Limb (tissue), 2 donors: ENCODE results near the gene LGR6.
"Not testable (repeated sequence)": the region's sequence is repeated elsewhere in the genome, so short reads cannot be mapped to it uniquely, and the experiment has no call there.

Experiments used
- DNase-seq, 2 donors: peaks; one replicate each; pipeline ENCODE4 v3.0.0-alpha.2; 2016; ENCODE audit errors: extremely low spot score in 2 of 2

The LGR6 gene

GRCh38 chr1:202176949-202177927, 16.4 kb upstream of the LGR6 start:
- DNase-seq, result no peak

GRCh38 chr1:202179828-202180750, 13.5 kb upstream of the LGR6 start:
- DNase-seq, result no peak

- DNase-seq, result not testable (repeated sequence)
Measured at GRCh38 chr1:202180751-202181139, 12.9 kb upstream of the LGR6 start.

- DNase-seq, result no peak
Measured at GRCh38 chr1:202181586-202181985, 12.0 kb upstream of the LGR6 start.

DNA sequence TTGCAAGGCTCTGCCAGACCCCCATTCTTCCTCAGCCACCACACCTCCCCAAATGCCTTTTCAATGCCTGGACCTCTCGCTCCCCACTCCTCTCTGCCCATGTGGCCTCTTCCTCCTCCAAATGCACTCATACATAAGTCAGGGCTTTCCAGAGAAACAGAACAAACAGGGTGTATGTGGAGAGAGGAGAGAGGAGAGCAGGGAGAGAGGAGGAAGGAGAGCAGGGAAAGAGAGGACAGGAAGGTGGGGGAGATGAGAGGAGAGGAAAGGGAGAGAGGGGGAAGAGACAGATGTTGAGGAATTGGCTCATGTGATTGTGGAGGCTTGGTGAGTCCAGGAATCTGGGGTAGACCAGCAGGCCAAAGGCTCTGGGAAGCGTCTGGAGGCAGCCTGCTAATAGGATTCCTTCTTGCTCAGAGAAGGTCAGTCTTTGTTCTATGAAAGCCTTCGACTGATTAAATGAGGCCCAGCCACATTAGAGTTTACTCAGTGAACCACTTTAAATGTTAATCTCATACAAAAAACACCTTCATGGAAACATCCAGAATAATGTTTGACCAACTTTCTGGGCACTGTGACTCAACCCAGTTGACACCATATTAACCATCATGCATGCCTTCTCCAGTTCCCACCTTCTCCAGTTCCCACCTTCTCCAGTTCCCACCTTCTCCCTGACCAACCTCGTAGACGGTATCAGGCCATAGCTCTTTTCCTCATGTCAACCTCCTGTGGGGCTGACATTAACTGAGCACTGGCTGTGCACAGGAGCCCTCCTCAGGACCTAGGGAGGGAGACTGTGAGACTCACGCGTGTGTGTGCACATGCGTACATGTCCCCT, 11.3 kb upstream of the LGR6 start:
- DNase-seq, result no peak

- DNase-seq, result peak; percentile 48 to 87
Measured at GRCh38 chr1:202184750-202185460, 8.7 kb upstream of the LGR6 start.

DNA sequence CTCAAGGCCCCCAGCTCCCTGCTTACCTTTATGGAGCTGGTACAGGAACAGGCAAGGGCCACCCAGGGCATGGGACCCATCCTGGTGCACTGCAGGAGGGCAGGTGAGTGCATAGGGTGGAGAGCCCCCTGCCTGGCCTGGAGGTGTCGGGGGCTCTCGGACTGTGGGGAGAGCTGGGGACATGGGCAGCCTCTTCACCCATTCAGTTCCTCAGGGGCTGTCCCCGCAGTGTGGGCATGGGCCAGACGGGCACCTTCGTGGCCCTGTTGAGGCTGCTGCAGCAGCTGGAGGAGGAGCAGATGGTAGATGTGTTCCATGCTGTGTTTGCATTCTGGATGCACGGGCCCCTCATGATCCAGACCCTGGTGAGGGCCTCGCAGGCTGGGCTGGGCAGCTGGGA, 7.3 kb upstream of the LGR6 start:
- DNase-seq, result no peak

DNA sequence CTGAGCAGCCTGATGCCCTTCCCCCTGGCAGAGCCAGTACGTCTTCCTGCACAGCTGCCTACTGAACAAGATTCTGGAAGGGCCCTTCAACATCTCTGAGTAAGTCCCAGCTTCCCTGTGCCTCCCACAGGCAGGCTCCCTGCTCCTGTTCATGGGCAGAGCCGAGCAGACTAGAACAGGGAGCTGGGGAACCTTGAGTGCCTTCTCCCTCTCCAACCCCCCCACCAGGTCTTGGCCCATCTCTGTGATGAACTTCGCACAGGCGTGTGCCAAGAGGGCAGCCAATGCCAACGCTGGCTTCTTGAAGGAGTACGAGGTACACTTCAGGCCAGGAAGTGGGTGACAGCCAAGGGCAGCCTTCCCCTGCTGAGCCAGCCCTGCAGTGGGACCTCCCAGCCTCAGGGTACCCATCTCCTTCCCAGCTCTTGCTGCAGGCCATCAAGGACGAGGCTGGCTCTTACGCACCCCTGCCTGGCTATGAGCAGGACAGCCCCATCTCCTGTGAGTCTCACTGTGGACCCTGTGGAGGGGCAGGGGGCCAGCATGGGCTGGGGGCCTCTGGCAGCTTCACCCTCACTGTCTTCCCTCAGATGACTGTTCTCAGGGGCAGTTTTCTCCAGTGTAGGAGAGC, 6.4 kb upstream of the LGR6 start:
- no peak for DNase-seq

- DNase-seq, result no peak
Measured at GRCh38 chr1:202187697-202188407, 5.7 kb upstream of the LGR6 start.

DNA sequence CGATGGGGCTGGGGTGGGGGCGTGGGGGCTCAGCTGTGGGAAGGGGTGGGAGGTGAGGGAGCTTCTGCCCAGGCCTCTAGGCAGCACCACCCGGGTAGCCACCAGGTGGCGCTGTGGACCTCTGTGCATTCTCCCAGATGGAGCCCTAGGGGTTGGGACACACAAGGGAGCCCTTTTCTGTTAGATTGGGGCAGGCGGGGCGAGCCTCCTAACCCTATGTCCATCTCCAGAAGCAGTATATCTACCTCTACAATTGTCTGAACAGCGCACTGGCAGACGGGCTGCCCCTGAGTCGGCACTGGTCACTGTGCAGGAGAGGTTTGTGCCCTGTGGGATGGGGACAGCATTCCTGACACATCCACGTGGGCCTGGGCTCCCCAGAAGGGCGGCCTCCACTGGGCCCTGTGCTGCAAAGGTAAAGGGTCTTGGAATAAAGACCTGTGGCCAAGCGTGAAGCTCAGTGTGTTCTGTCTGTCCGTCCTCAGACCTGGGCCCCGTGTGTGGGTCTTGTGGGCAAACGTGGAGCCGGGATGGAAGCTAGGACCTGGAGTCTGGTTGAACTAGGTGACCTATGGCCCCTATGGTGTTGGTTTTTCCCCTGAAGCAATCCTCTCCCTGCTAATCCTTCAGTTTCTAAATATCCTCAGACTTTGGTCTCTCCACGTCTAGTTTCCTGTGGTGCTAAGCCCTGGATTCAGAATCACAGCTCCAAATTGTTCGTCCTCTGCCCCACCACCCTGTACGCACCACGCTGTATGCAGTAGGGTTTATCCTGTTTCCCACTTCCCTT, 4.4 kb upstream of the LGR6 start:
- DNase-seq, result peak in 1 of 2 donors; percentile 83

DNA sequence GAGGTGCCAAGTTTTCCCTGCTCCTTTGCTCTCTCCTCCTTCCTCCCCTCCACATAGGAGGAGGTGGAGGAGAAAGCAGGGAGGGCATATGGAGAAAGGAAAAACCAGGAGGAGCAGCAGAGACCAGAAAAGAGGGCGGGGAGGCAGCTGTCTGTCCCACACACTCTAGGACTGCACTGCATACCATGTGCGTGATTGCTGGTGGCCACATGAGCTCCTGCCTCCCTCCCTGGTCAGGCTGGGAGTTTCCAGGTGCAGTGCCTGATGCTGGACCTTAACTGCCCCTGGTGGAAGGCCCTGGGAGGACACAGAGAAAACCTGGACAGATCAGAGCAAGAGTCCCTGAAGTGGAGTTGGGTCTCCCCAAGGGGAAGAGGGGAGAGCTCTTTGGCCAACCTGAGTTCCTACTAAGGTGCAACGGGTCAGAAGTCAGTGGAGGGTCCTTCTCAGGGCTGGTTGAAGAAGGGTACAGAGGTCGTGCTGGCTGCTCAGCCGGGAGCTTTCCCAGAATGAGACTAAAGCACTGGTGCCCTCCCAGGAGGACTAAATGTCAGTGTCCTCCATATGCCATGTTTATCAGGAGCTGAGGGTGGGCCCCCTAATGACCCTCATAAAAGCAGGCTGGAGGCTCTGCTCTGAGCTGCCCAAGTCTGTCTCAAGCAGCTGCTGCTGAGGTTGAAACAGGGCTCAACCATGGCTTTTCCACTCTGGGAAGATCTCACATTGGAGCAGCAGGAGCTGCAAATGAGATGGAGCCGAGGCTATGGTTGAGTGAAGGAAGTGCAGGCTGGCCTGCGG, 3.5 kb upstream of the LGR6 start:
- DNase-seq, result no peak

GRCh38 chr1:202191391-202191790, 2.2 kb upstream of the LGR6 start:
- not testable (repeated sequence) for DNase-seq

DNA sequence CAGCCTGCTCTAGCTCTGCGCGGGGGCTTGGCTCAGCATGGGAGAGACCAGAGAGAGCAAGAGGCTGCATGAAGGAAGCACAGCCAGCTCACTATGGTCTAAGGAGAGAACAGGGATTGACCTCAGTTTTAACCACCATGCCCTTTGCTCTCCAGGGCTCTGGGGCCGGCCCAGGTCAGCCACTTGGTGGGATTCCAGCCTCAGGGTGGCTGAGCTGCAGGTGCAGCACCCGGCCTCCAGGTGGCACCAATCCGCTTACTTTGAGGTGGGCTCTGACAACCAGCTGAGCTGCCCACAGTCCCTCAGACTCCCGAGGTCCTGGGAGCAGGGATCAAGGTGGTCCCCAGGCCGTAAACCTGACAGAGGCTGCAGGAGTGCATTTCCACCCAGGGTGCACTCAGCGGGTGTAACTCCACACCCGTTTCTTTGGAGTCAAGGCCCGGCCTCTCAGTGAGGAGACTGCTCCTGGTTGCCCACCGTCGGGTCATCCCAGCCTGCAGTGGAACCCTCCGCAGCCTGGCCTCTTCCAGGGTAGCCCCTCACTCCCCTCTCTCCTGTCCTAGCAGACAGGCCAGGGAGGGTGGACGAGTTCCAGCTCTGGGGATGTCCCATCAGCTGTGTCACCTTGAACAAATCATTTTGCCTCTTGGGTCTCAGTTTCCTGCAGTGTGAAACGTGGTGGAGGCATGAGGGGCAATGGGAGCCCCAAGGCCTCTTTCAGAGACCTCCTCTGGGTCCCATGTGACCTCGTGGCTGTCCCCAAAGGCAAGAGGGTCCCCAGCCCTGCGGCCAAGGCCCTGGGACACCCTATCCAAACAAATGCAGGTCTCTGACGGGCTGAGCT, 607 bp upstream of the LGR6 start:
- peak in 1 of 2 donors; percentile 78 for DNase-seq

- no peak for DNase-seq
Measured at GRCh38 chr1:202194328-202194648, 689 bp downstream of the LGR6 start.

GRCh38 chr1:202197653-202198365, 4.2 kb downstream of the LGR6 start:
- DNase-seq, result no peak

GRCh38 chr1:202198366-202198724, 4.7 kb downstream of the LGR6 start:
- DNase-seq, result no peak
